MM.1S (cell line): ENCODE measurements around the gene PDE6A.

ENCODE experiments used
- DNase-seq: peaks from one replicate; pipeline ENCODE4 v3.0.0-alpha.2; 2015
- H2AFZ ChIP-seq: fragments of 300-600 bp; sonication (generic); 2 replicates; pipeline ENCODE4 v1.6.0; 2016; ENCODE audit warnings: antibody characterized with exemption, low read length
- H3F3A ChIP-seq: fragments of 300-600 bp; sonication (generic); 2 replicates; pipeline ENCODE4 v1.6.1; 2016; ENCODE audit warnings: mild to moderate bottlenecking, antibody characterized with exemption, low read length, moderate library complexity, mixed read lengths; ENCODE audit not compliant: insufficient read depth
- H3K27ac ChIP-seq: fragments of 300-600 bp; sonication (generic); 2 replicates; pipeline ENCODE4 v1.5.1; 2016; ENCODE audit warnings: mild to moderate bottlenecking, low read length
- H3K27me3 ChIP-seq: fragments of 300-600 bp; sonication (generic); replicated peaks from 2 replicates; pipeline ENCODE4 v1.6.0; 2016; ENCODE audit warnings: low read length; ENCODE audit not compliant: insufficient read depth
- H3K36me3 ChIP-seq: fragments of 300-600 bp; sonication (generic); replicated peaks from 2 replicates; pipeline ENCODE4 v1.6.1; 2016; ENCODE audit warnings: mild to moderate bottlenecking, low read length, mixed read lengths; ENCODE audit not compliant: insufficient read depth
- H3K4me1 ChIP-seq: fragments of 300-600 bp; sonication (generic); 2 replicates; pipeline ENCODE4 v1.6.1; 2016; ENCODE audit warnings: low read length, mixed read lengths
- H3K4me2 ChIP-seq: fragments of 300-600 bp; sonication (generic); 2 replicates; pipeline ENCODE4 v1.6.0; 2016; ENCODE audit warnings: low read depth, low read length
- H3K4me3 ChIP-seq: fragments of 300-600 bp; sonication (generic); 2 replicates; pipeline ENCODE4 v1.5.1; 2016; ENCODE audit warnings: low read length, mixed read lengths
- H3K79me2 ChIP-seq: fragments of 300-600 bp; sonication (generic); 2 replicates; pipeline ENCODE4 v1.6.1; 2016; ENCODE audit warnings: mixed run types, low read length, mixed read lengths
- H3K9ac ChIP-seq: fragments of 300-600 bp; sonication (generic); 2 replicates; pipeline ENCODE4 v1.6.1; 2016; ENCODE audit warnings: low read length, mixed read lengths
- H3K9me2 ChIP-seq: fragments of 300-600 bp; sonication (generic); replicated peaks from 2 replicates; pipeline ENCODE4 v1.6.1; 2016; ENCODE audit warnings: mild to moderate bottlenecking, low read length, mixed read lengths; ENCODE audit not compliant: insufficient read depth
- H3K9me3 ChIP-seq: fragments of 300-600 bp; sonication (generic); replicated peaks from 2 replicates; pipeline ENCODE4 v1.6.1; 2016; ENCODE audit warnings: mild to moderate bottlenecking, low read length, mixed read lengths; ENCODE audit not compliant: insufficient read depth
- H4K20me1 ChIP-seq: fragments of 300-600 bp; sonication (generic); 2 replicates; pipeline ENCODE4 v1.6.1; 2016; ENCODE audit warnings: mild to moderate bottlenecking, low read length, moderate library complexity, mixed read lengths; ENCODE audit not compliant: insufficient read depth
- CTCF ChIP-seq: fragments of 300-600 bp; sonication (generic); IDR thresholded peaks from 2 replicates; pipeline ENCODE4 v1.5.1; 2016; ENCODE audit warnings: antibody characterized with exemption, low read length, mixed read lengths
- EZH2 ChIP-seq: fragments of 300-600 bp; sonication (generic); optimal IDR thresholded peaks from 2 replicates; pipeline ENCODE3; 2017; ENCODE audit warnings: low read depth, mild to moderate bottlenecking, antibody characterized with exemption, low read length, mixed read lengths
- EZH2phosphoT487 ChIP-seq: fragments of 300-600 bp; sonication (generic); IDR thresholded peaks from 2 replicates; pipeline ENCODE4 v1.6.1; 2018; ENCODE audit warnings: antibody characterized with exemption, low read length

PDE6A gene

GRCh38 chr5:149979896-149980295 is 35.3 kb upstream of the PDE6A start:
- Histone ChIP-seq H2AFZ (no peak overlapping the region), H3K27ac (no peak overlapping the region), H3K4me1 (no peaks in the 10 kb centered on the region), H3K4me2 (no peak overlapping the region), H3K9ac (no peak overlapping the region), H4K20me1 (no peaks in the 10 kb centered on the region), H3K9me3 (no peaks in the 10 kb centered on the region), H3F3A (no peaks in the 10 kb centered on the region), H3K79me2 (no peaks in the 10 kb centered on the region), H3K9me2 (no peaks in the 10 kb centered on the region), H3K27me3 (no peaks in the 10 kb centered on the region), H3K36me3 (no peaks in the 10 kb centered on the region), H3K4me3 (no peak overlapping the region)
- TF ChIP-seq CTCF (no peak), EZH2phosphoT487 (no peak), EZH2 (no peak)
- no peak for DNase-seq

GRCh38 chr5:149975409-149975808 is 30.8 kb upstream of the PDE6A start:
- TF ChIP-seq CTCF (no peak), EZH2phosphoT487 (no peak), EZH2 (no peak)
- Histone ChIP-seq H3K27ac (no peak overlapping the region), H3K4me2 (no peak overlapping the region)

GRCh38 chr5:149969181-149969930 is 24.8 kb upstream of the PDE6A start:
- no peak overlapping the region for H3K4me3 ChIP-seq
- H4K20me1 ChIP-seq = no peaks in the 10 kb centered on the region
- no peaks in the 10 kb centered on the region for H3K27me3 ChIP-seq
- H3K9me2 ChIP-seq = no peaks in the 10 kb centered on the region
- no peaks in the 10 kb centered on the region for H3K4me1 ChIP-seq
- no peak overlapping the region for H3K4me2 ChIP-seq
- H3K27ac ChIP-seq = no peak overlapping the region
- no peaks in the 10 kb centered on the region for H3K79me2 ChIP-seq
- 0 out of 2 replicates have a peak, but pooled peaks cover 3% of the 10 kb centered on the region for H3K36me3 ChIP-seq
- no peaks in the 10 kb centered on the region for H3F3A ChIP-seq
- H2AFZ ChIP-seq = no peak overlapping the region
- H3K9me3 ChIP-seq = no peaks in the 10 kb centered on the region
- TF ChIP-seq EZH2phosphoT487 = no peak
- no peak for TF ChIP-seq EZH2
- DNase-seq = no peak
- H3K9ac ChIP-seq = no peak overlapping the region

More at GRCh38 chr5:149975409-149975808, 30.8 kb upstream of the PDE6A start:
- Histone ChIP-seq H3K36me3 (no peaks in the 10 kb centered on the region), H4K20me1 (no peaks in the 10 kb centered on the region), H2AFZ (no peak overlapping the region), H3K4me1 (no peaks in the 10 kb centered on the region), H3K27me3 (no peaks in the 10 kb centered on the region), H3K4me3 (no peak overlapping the region), H3K79me2 (no peaks in the 10 kb centered on the region), H3K9me2 (no peaks in the 10 kb centered on the region), H3K9ac (no peak overlapping the region), H3F3A (no peaks in the 10 kb centered on the region), H3K9me3 (no peaks in the 10 kb centered on the region)
- DNase-seq = no peak

GRCh38 chr5:149966946-149967345 is 22.4 kb upstream of the PDE6A start:
- no peak overlapping the region for H3K4me2 ChIP-seq
- H3K27me3 ChIP-seq = no peaks in the 10 kb centered on the region
- no peak overlapping the region for H3K27ac ChIP-seq
- TF ChIP-seq EZH2phosphoT487 (no peak), EZH2 (no peak), CTCF (no peak)
- no peak overlapping the region for H3K9ac ChIP-seq
- no peak overlapping the region for H3K4me3 ChIP-seq
- no peaks in the 10 kb centered on the region for H4K20me1 ChIP-seq
- H3K79me2 ChIP-seq = no peaks in the 10 kb centered on the region
- DNase-seq = no peak
- H3K4me1 ChIP-seq = 0 out of 2 replicates have a peak, but pooled peaks cover under 1% of the 10 kb centered on the region
- H3K36me3 ChIP-seq = 0 out of 2 replicates have a peak, but pooled peaks cover 3% of the 10 kb centered on the region
- H2AFZ ChIP-seq = no peak overlapping the region
- no peaks in the 10 kb centered on the region for H3K9me3 ChIP-seq
- H3F3A ChIP-seq = no peaks in the 10 kb centered on the region
- no peaks in the 10 kb centered on the region for H3K9me2 ChIP-seq
